H4 (cell line): ENCODE data around the gene HPCAL1. TPM values are rescaled to one million over a fixed set of nuclear protein-coding genes. Genes with fewer than 3 reads are reported as not detected.

Experiments used
- DNase-seq: peaks from one replicate; pipeline ENCODE4 v3.0.0-alpha.2; 2015; ENCODE audit warnings: low spot score
- total RNA-seq: library from RNA; depleted of rRNA; stranded (reverse); fragments of >200 nt; shearing (Covaris generic); gene quantifications from 2 replicates; pipeline ENCODE4 v1.2.3, GENCODE V29; 2014

Gene HPCAL1
- total RNA-seq, 1 experiment from 2014 or later = 50.8 TPM

DNA sequence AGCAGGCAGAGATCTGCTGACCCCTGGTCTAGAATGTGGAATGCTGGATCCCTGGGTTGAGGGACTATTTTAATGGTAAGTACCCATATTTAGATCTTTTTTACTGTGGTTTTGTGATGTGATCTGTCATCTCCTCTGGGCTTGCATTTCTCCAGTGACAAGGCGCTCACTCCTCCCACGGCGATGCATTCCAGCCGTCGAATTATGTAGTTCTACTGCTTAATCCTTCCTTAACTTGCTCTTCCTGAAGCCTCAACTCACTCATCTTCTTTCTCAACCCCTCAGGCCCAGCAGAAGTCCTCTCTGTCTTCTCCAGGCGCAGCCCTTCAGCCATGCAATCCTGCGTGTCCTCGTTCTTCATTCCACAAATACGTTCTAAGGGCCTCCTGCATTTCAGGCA, 51.2 kb downstream of the HPCAL1 start:
- DNase-seq = no peak

DNA sequence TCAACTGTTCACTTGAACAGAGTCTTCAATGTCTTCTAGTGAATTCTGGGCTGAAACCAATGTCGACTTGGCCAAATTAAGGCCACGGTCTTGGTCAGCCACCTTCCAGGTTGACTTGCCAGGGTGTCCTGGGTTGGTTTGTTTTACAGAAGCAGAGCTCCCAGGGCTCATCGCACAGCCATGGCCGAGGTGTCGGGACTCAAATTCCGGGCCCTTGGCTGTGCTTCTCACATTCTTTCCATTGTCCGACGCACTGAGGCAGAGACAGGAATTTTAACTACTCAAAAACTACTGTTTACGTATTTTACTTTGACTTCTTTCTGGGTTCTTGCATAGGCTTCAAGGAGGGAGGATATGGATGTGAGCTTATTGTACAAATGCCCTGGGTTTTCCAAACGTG, 51.7 kb downstream of the HPCAL1 start:
- no peak for DNase-seq

DNA sequence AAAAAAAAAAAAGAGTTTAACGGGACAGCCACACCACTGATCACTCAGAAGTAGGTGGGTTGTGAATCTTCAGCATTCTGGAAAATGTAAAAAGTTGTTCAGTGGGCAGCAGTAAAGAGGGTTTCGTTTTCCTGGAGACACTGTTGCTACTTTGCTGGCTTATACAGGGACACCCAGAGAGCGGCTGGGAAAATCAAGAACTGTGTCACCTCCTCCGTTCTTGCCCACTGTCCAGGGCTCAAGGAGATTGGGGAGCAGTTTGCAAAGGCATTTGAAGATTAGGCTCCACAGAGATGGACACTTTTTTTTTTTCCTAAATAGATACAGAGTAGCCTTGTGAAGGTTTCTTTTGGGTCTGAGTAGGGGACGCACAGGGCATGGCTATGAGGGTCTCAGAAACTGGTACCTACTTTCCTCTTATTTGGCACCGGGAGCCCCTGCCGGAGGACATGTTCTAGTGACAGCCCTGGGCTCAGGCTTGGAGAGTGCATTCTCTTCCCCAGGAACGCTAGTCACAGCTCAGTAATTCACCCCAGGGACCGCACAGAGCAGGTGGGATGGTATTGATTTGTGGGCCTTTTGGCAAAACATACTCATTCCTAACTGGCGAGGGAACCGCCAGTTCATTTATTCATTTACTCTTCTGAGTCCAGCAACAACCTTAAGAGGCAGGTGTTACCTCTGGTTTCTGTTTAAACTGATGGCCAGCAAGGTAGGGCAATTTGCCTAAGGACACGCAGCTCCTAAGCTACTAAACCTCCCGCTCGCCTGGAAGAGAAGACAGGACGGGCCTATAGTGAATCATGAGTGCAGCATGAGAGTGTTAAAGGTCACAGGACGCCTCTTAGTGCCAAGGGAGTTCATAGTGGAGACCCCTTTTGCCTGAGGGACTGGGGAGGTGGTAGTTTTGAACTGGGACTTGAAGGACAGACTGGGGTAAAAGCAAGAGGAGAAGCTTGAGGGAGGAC, 53.1 kb downstream of the HPCAL1 start:
- no peak for DNase-seq

DNA sequence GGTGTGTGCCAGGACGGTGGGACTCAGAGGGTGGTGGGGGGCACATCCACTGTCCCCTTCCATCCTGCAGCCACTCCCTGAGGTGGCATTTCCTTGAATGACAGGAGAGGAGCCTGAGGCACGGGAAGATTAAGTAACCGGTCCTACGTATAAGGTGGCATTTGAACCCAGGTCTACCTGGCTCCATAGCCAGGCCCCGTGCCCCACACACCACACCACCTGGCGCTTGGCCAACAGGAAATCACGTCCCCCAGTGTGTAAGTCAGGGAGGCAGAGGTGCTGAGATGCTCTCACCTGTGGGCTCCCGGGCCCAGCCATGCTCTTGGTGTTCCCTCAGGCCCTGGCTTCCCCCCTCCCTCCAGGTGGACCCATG, 53.7 kb downstream of the HPCAL1 start:
- no peak for DNase-seq

GRCh38 chr2:10357193-10358169, 54.8 kb downstream of the HPCAL1 start:
- DNase-seq = no peak

- no peak for DNase-seq
Measured at GRCh38 chr2:10359246-10359645, 56.5 kb downstream of the HPCAL1 start.

DNA sequence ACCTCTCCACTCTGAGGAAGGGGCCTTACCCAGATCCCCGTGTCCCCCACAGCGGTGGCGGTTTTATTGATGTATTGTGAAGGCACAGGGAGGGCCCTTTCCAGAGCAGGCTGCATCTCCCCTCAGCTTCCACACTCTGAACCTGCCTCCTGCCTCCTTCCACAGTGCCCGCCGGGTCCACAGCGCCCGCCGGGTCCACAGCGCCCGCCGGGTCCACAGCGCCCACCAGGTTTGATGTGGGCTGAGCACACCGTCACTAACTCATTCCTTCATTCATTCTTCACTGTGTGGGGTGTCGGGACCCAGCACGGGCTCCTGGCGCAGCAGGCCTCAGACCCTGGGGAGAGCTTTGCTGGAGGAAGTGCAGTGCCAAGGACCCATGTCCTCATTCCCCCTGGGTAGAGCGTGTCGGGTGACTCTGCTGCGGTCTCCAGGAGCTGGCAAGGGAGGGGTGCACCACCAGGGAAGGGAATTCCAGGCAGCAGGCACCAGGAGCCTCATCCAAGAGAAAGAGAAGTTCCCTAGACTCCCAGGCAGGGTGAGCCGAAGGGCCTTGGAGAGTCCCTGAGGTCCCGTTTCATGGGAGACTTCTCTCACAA, 57.1 kb downstream of the HPCAL1 start:
- no peak for DNase-seq

DNA sequence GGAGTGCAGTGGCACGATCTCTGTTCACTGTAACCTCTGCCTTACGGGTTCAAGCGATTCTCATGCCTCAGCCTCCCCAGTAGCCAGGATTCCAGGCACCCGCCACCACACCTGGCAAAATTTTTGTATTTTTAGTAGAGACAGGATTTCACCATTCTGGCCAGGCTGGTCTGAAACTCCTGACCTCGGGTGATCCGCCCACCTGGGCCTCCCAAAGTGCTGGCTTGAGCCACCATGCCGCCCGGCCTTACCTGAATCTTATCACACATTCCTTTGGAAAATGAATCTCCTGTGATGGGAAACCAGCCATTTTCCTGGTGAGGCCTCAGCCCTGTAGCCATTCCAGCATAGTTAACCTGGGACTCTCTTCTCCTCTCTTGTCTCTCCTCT, 57.8 kb downstream of the HPCAL1 start:
- DNase-seq = no peak

DNA sequence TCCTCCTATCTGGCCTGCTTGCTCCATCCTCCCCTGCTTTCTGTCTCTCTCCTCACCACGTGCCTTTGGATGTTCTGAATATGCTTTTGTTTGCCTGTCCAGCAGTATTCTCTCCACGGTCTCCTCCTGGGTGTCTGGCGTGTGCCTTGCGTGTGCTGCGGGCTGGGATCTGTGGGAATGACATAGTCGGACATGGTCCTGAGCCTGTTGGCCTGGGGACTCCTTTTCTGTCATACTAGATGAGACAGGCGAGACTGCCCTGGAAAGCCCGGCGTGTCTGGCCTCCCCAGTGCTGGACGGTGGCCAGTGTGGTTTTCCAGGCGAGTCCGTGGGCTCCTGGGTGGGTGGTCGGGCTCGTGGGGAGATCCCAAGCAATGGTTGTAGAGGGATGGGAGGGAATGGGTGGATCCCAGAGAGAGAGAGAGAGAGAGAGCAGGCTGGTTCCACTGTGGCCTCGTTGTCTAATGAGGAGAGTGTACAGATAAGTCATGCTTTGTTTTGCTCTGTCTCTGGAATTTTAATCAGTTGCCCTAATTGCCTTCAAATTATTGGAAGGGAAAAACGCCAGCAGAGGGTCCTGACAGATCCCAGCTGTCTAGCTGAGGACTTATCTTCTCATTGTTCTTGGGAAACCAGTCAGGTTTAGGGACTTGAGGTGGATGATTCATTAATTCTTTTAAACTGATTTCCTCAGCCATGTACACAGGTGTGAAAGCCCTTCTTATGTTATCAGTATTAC, 58.3 kb downstream of the HPCAL1 start:
- DNase-seq = no peak

GRCh38 chr2:10362096-10362897, 59.6 kb downstream of the HPCAL1 start:
- DNase-seq = no peak

DNA sequence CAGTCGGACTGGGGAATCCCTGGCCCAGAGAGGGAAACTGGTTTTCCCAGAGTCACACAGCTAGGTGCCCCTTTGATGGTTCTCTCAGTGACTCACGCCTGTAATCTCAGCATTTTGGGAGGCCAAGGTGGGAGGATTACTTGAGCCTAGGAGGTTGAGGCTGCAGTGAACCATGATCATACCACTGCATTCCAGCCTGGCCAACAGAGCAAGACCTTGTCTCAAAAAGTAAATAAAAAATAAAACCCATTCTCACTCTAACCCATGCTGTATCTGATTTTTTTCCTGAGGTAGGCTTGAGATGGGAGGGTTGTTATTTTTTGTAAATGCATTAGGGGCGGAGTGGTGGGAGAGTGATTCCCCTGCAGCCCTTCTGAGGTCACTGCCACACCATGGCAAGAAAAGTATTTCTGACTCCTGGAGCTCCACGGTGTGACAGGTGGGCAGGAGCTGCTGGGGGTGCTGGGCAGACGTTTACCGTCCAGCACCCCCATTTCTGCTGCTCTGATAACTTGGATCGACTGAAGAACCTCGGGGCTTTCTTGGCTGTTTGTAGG, 60.3 kb downstream of the HPCAL1 start:
- no peak for DNase-seq

DNA sequence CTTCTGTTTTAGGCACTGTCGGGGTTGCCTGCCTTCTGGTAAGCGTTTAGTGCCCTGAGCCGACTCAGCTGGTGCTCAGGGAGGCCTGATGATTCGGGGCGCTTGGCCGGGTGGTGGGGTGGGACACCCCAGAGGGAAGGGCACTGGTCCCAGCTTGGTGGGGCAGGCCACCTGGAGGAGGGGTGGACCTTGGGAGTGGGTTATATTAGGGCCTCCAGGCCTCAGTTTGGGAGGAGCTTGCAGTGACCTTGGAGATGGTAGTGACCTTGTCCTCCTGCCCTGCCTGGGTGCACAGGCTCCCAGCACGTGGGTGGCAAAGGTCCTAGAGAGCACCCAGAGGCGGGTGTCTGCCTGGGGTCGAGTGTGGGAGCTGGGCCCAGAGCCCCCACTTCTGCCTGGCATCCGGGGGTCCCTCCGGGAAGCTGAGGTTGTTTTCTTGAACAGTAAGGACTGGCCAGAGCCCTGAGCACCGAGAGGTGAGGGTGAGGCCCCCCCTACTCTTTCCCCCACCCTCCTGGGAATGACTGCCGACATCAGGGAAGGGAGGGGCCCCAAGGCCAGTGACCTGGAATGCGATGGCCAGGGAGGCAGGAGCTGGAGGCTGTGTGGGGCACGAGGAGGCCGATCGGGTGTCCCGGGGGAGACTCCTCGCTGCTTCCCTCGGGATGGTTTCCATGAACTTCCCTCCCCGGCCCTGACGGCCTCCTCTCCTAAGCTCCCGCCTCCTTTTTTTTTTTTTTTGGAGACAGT, 61.3 kb downstream of the HPCAL1 start:
- no peak for DNase-seq

DNA sequence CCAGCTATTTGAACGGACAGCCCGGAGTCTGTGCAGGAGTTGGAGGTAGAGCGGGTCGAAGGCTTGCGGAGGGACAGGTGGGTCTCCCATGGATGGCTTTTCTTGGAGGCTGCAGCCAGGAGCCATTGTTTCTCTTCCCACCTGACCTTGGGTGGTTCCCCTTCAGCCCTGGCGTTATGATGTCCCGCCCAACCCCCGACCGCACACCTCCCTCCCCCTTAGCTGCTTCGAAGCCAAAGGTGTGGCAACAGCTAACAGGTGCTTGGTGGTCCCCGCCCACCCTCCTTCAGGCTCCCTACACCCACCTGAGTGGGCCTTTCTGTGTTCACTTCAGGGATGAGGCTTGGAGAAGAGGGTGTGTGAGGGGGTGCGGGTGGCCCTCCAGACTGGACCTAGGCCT, 62.7 kb downstream of the HPCAL1 start:
- DNase-seq = no peak

DNA sequence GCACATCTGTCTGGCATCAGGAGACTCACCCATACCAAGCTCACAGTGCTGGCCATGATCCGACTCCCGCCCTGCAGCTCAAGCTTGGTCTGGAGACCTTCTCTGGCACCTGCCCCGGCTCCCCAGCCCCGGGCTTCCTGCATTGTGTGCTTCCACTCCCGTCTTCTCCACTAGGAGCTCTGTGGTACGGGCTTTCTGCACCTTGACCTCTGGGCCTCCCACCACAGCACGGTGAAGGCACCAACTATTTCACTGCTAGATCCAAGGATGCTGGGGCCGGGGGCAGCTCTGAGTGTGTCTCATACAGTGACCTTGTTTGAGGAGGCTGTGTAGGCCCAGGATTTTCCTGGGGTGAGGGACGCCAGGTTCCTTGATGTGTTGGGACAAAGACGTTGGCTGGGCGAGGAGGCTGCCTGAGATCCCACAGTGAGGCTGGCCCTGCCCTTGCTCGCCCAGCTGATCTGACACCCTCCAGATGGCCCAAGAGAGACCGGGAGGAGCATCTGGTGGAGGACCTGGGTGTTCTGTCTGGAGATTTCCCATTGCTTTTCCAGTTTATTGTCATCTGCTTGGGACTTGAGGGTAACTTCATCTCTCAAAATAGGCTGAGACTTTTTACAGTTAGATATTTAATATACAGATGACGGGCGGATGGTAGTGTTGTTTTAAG, 64.0 kb downstream of the HPCAL1 start:
- DNase-seq = no peak

- DNase-seq = no peak
Measured at GRCh38 chr2:10367472-10368439, 65.1 kb downstream of the HPCAL1 start.

DNA sequence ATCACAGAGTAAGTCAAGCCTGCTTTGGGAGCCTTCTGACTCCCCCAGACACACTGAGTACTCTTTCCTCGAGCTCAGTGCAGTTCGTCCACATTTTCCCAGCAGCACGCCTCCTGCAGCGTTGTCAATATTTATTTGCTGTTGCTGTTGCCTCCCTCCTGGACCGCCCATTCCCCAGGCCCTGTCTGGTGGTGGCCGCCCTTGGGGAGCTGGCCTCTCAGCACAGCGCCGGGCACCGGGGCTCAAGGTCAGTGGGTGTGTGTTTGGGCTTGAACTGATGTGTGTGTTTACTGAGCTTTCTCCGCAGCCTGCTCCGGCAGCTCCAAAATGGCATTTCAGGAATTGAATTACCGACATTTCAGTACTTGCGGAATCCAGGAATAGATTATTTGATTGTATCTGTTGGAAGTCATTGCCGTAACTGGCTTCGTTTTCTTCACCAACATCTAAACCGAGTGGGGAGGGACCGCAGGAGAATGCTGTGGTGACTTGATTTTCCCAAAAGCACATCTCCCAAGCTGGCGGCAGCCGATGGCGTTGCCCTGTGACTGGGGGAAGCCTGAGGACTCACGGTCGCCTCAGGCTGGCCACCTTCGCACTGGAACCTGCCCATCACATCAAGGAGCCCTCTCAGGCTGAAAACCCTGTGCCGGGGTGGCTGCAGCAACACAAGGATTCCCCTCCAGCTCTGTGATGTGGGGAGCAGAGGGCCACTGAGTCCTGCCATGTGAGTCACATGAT, 66.0 kb downstream of the HPCAL1 start:
- no peak for DNase-seq
